Measurements from ENCODE around the gene APOBEC3B. TPM values are rescaled to one million over a fixed set of nuclear protein-coding genes. Genes with fewer than 3 reads are reported as not detected.
"Not testable (repeated sequence)": the region's sequence is repeated elsewhere in the genome, so short reads cannot be mapped to it uniquely, and the experiment has no call there.

Gene APOBEC3B
- total RNA-seq, 5 donors from 2014 or later (not counting 1 experiment from before 2014, with no cell fraction given), result 1.4 to 2.4 (median 1.9) TPM

DNA sequence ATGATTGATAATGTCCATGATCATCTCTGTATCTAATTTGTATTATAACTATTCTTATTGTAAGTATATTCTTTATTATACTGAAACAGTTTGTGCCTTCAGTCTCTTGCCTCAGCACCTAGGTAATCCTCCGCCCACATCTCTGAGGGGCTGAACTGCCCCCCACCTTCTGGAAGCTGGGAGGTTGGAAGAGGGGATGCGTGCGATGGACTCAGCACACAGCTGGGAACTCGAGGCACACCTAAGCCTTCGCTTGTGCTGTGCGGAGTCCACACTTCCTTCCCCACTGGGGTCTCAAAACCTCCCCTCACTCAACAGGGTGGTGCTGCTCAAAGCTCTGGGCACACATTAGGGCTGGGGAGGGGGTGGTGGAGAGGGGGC, 31.4 kb downstream of the APOBEC3B start:
- peak in 2 of 4 experiments; percentile 6 to 11 for ATAC-seq (replicated peaks in 1 of 4)
- H3K27me3 Mint-ChIP-seq; H3K27me3 ChIP-seq (replicated peaks in 1 of 2; ENCODE audit: control insufficient read depth in 2 of 2, extremely low read depth in 1 of 2, insufficient read depth in 2 of 2, low read length in 1 of 2); H3K9me3 Mint-ChIP-seq; H3K36me3 Mint-ChIP-seq; DNase-seq; H3K36me3 ChIP-seq (ENCODE audit: control insufficient read depth in 2 of 2, extremely low read depth in 1 of 2, insufficient read depth in 1 of 2, low read length in 1 of 2); H3K9me3 ChIP-seq; POLR2A ChIA-PET: not testable (repeated sequence)
- H3K4me3 ChIP-seq (ENCODE audit: control insufficient read depth in 1 of 2, extremely low read depth in 1 of 2, low read length in 1 of 2), result peak overlapping the region; percentile 55 to 64
- peak overlapping the region; percentile 85 for H3K27ac ChIP-seq (ENCODE audit: low read length)
- WGBS (ENCODE audit: insufficient coverage), result no CpG with 5 or more reads among the region's 6 CpGs
- H3K4me1 ChIP-seq (ENCODE audit: control insufficient read depth in 1 of 2, extremely low read depth in 1 of 2, insufficient read depth in 2 of 2, low read length in 2 of 2), result peaks cover 3 to 39% of the 10 kb centered on the region in 2 experiments
- Mint-ChIP-seq H3K4me1 (peaks cover 36 to 48% (median 37%) of the 10 kb centered on the region in 3 donors), H3K4me3 (peak overlapping the region; percentile 93 to 95 (median 94)), H3K27ac (peak overlapping the region; percentile 98 to 99)
- CTCF ChIA-PET, result interaction anchor here in 1 of 2 donors (0.7 to 1.1 kb wide), 2 partner anchors 11 to 303 kb away, joined by 3 read pairs; no protein-coding TSS in a partner anchor

DNA sequence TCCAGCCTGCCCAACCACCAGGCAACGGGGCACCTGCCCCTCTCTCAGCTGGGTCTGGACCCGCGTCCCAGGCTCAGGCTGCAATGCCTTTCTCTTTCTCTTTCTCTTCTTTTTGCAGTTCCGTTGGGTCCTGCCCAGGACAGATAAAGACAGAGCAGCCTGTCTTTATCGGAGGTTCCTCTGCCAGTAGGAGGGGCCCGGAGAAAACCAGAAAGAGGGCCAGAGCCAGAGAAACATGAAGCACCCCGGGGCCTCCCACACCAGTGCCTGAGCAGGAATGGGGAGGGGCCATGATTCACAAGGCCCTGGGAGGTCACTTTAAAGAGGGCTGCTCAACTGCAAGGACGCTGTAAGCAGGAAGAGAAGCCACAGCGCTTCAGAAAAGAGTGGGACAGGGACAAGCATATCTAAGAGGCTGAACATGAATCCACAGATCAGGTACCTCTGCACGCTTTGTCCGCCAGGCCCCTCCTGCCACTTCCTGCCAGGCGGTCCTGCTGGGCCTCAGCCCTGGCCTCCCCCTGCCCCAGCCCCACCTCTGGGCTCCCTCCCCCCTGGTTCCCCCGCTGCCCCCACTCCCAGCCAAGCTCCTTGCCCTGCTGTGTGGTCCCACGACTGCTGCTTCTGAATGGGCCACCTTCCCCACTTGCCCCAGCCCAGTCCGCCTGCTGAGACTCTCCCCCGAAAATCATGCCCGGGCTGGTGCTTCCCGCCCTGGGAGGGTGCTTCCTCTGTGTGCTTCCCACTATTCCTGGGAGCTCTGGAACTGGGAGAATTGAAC, 32.0 kb downstream of the APOBEC3B start, which contains the start of gene APOBEC3C:
TSS of gene APOBEC3C (plus strand) at position 316 of the 781 bp plus-strand sequence. CDS start at position 422, 106 bp downstream.
- Histone ChIP-seq H3K27ac (ENCODE audit: low read length) (peak within 1 kb of the TSS; percentile 85), H3K27me3 (replicated peaks in 1 of 2; ENCODE audit: control insufficient read depth in 2 of 2, extremely low read depth in 1 of 2, insufficient read depth in 2 of 2, low read length in 1 of 2) (no peaks in the 10 kb centered on the region), H3K4me3 (ENCODE audit: control insufficient read depth in 1 of 2, extremely low read depth in 1 of 2, low read length in 1 of 2) (peak within 1 kb of the TSS; percentile 55 to 64), H3K9me3 (no peaks in the 10 kb centered on the region), H3K36me3 (ENCODE audit: control insufficient read depth in 2 of 2, extremely low read depth in 1 of 2, insufficient read depth in 1 of 2, low read length in 1 of 2) (peaks cover 4 to 13% of the 10 kb centered on the region in 2 donors), H3K4me1 (ENCODE audit: control insufficient read depth in 1 of 2, extremely low read depth in 1 of 2, insufficient read depth in 2 of 2, low read length in 2 of 2) (peaks cover 3 to 39% of the 10 kb centered on the region in 2 experiments)
- 4% methylated on average over 11 of the region's 18 CpGs for WGBS (ENCODE audit: insufficient coverage)
- Mint-ChIP-seq H3K27me3 (no peaks in the 10 kb centered on the region), H3K27ac (peak within 1 kb of the TSS; percentile 98 to 99), H3K4me1 (peaks cover 36 to 50% (median 39%) of the 10 kb centered on the region in 3 donors), H3K9me3 (no peaks in the 10 kb centered on the region), H3K36me3 (peaks cover 7% of the 10 kb centered on the region), H3K4me3 (peak within 1 kb of the TSS; percentile 93 to 95 (median 94))
- DNase-seq (peak; percentile 44 to 79 (median 64)), ATAC-seq (replicated peaks in 1 of 4) (peak; percentile 89 to 92 (median 92))
- ChIA-PET POLR2A (no interaction called here), CTCF (interaction anchor here in 1 of 2 donors (0.6 to 1.1 kb wide), 3 partner anchors 129 to 303 kb away, joined by 3 to 7 read pairs (median 3); partner anchors contain the start of gene PDGFB)

DNA sequence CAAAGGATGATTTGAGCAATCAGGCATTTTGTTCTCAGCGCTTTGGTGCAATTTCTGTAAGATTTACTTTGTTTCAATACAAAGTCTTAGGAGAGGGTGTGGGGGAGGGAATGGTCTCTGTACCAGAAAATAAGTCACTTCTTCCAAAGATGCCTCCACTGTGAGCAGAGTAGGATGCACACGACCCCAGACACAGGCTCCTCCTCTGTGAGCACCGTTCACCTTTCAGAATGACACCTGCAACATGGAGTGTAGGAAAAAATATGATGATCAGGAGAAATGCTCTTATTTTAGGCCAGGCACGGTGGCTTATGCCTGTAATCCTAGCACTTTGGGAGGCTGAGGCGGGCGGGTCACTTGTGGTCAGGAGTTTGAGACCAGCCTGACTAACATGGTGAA, 32.6 kb downstream of the APOBEC3B start:
- DNase-seq; H3K27me3 Mint-ChIP-seq; H3K9me3 ChIP-seq; H3K36me3 Mint-ChIP-seq; H3K27me3 ChIP-seq (replicated peaks in 1 of 2; ENCODE audit: control insufficient read depth in 2 of 2, extremely low read depth in 1 of 2, insufficient read depth in 2 of 2, low read length in 1 of 2); H3K9me3 Mint-ChIP-seq; POLR2A ChIA-PET: not testable (repeated sequence)
- H3K27ac Mint-ChIP-seq, result peak overlapping the region; percentile 98 to 99
- WGBS (ENCODE audit: insufficient coverage), result 21% methylated on average over 5 of the region's 6 CpGs
- CTCF ChIA-PET, result interaction anchor here in 1 of 2 donors (0.6 to 1.1 kb wide), 3 partner anchors 128 to 1815 kb away, joined by 3 to 7 read pairs (median 3); partner anchors contain the start of gene PDGFB
- H3K36me3 ChIP-seq (ENCODE audit: control insufficient read depth in 2 of 2, extremely low read depth in 1 of 2, insufficient read depth in 1 of 2, low read length in 1 of 2), result peaks cover 4 to 13% of the 10 kb centered on the region in 2 donors
- H3K4me1 ChIP-seq (ENCODE audit: control insufficient read depth in 1 of 2, extremely low read depth in 1 of 2, insufficient read depth in 2 of 2, low read length in 2 of 2), result peaks cover 3 to 42% of the 10 kb centered on the region in 2 experiments
- H3K4me1 Mint-ChIP-seq, result peaks cover 36 to 53% (median 42%) of the 10 kb centered on the region in 3 donors
- H3K4me3 Mint-ChIP-seq, result peak overlapping the region; percentile 93 to 95 (median 94)
- peak overlapping the region; percentile 85 for H3K27ac ChIP-seq (ENCODE audit: low read length)
- peak overlapping the region; percentile 55 to 64 for H3K4me3 ChIP-seq (ENCODE audit: control insufficient read depth in 1 of 2, extremely low read depth in 1 of 2, low read length in 1 of 2)
- peak in 1 of 4 experiments; percentile 7 for ATAC-seq (replicated peaks in 1 of 4)

DNA sequence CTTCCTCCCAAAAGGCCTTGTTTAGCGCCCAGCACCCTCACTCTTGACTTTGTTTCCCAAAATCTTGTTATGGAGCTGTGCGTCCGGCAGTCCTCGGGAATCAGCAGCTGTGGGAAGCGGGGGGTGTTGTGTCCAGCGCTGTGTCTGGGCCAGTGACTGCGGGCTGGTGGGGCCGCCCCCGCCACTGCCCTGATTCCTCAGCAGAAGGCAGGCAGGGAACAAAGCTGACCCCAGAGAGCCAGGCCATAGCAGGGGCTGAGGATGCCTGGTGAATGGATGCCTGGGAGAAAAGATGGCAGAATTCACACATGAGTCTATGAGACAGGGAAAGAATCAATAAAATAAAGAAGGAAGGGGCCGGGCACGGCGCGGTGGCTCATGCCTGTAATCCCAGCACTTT, 34.4 kb downstream of the APOBEC3B start:
- peak overlapping the region; percentile 48 to 57 for H3K27ac Mint-ChIP-seq
- Histone ChIP-seq H3K27me3 (replicated peaks in 1 of 2; ENCODE audit: control insufficient read depth in 2 of 2, extremely low read depth in 1 of 2, insufficient read depth in 2 of 2, low read length in 1 of 2) (no peaks in the 10 kb centered on the region), H3K9me3 (no peaks in the 10 kb centered on the region), H3K4me1 (ENCODE audit: control insufficient read depth in 1 of 2, extremely low read depth in 1 of 2, insufficient read depth in 2 of 2, low read length in 2 of 2) (peaks cover 11 to 56% of the 10 kb centered on the region in 2 experiments), H3K27ac (ENCODE audit: low read length) (no peak overlapping the region), H3K4me3 (ENCODE audit: control insufficient read depth in 1 of 2, extremely low read depth in 1 of 2, low read length in 1 of 2) (no peak overlapping the region), H3K36me3 (ENCODE audit: control insufficient read depth in 2 of 2, extremely low read depth in 1 of 2, insufficient read depth in 1 of 2, low read length in 1 of 2) (peaks cover 4 to 13% of the 10 kb centered on the region in 2 donors)
- H3K4me3 Mint-ChIP-seq, result peak overlapping the region in 2 of 3 donors; percentile 39 to 95
- H3K27me3 Mint-ChIP-seq, result no peaks in the 10 kb centered on the region
- POLR2A ChIA-PET, result no interaction called here
- DNase-seq (no peak), ATAC-seq (replicated peaks in 1 of 4) (no peak)
- CTCF ChIA-PET, result no interaction called here
- WGBS (ENCODE audit: insufficient coverage), result 98% methylated on average over 9 of the region's 13 CpGs
- no peaks in the 10 kb centered on the region for H3K9me3 Mint-ChIP-seq
- H3K4me1 Mint-ChIP-seq, result peaks cover 46 to 63% (median 57%) of the 10 kb centered on the region in 3 donors
- H3K36me3 Mint-ChIP-seq, result peaks cover 7% of the 10 kb centered on the region

DNA sequence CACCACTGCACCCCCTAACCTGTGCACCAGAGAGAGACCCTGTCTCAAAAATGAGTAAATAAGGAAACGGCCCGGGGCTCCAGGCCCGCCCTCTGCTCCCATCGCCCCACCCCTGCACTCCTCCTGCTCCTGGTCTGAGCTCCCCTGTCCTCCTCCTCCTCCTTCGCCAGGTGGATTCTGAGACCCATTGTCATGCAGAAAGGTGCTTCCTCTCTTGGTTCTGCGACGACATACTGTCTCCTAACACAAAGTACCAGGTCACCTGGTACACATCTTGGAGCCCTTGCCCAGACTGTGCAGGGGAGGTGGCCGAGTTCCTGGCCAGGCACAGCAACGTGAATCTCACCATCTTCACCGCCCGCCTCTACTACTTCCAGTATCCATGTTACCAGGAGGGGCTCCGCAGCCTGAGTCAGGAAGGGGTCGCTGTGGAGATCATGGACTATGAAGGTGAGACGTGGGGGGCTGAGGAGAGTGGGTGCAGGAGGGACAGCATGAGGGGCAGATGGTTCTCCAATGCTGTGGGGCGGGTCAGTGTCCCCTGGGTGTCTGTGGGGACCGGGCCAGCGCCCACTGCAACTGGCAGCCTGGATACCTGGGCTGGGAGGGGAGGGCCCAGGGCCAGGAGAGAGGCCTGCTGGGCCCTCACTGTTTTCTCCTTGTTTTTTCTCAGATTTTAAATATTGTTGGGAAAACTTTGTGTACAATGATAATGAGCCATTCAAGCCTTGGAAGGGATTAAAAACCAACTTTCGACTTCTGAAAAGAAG, 35.6 kb downstream of the APOBEC3B start:
- Histone ChIP-seq H3K9me3 (no peaks in the 10 kb centered on the region), H3K27me3 (replicated peaks in 1 of 2; ENCODE audit: control insufficient read depth in 2 of 2, extremely low read depth in 1 of 2, insufficient read depth in 2 of 2, low read length in 1 of 2) (no peaks in the 10 kb centered on the region), H3K27ac (ENCODE audit: low read length) (no peak overlapping the region), H3K4me3 (ENCODE audit: control insufficient read depth in 1 of 2, extremely low read depth in 1 of 2, low read length in 1 of 2) (no peak overlapping the region), H3K4me1 (ENCODE audit: control insufficient read depth in 1 of 2, extremely low read depth in 1 of 2, insufficient read depth in 2 of 2, low read length in 2 of 2) (peaks cover 20 to 64% of the 10 kb centered on the region in 2 experiments), H3K36me3 (ENCODE audit: control insufficient read depth in 2 of 2, extremely low read depth in 1 of 2, insufficient read depth in 1 of 2, low read length in 1 of 2) (peaks cover 4 to 13% of the 10 kb centered on the region in 2 donors)
- peaks cover 7% of the 10 kb centered on the region for H3K36me3 Mint-ChIP-seq
- H3K4me1 Mint-ChIP-seq, result peaks cover 46 to 66% (median 62%) of the 10 kb centered on the region in 3 donors
- H3K27ac Mint-ChIP-seq, result peak overlapping the region; percentile 72 to 80
- ChIA-PET CTCF (no interaction called here), POLR2A (no interaction called here)
- DNase-seq (no peak), ATAC-seq (replicated peaks in 1 of 4) (no peak)
- peak overlapping the region in 2 of 3 donors; percentile 21 to 54 for H3K4me3 Mint-ChIP-seq
- H3K27me3 Mint-ChIP-seq, result no peaks in the 10 kb centered on the region
- no peaks in the 10 kb centered on the region for H3K9me3 Mint-ChIP-seq
- WGBS (ENCODE audit: insufficient coverage), result 96% methylated on average over 8 of the region's 18 CpGs
